M059J (cell line): Measurements from ENCODE around the gene LDLRAD4. TPM values are rescaled to one million over a fixed set of nuclear protein-coding genes. Genes with fewer than 3 reads are reported as not detected.
A peak's percentile ranks its signal among the peaks of the same experiment; 100 is the strongest.

ENCODE experiments used
- DNase-seq: peaks from one replicate; pipeline ENCODE4 v3.0.0-alpha.2; 2012; ENCODE audit warnings: low read depth
- total RNA-seq: library from RNA; depleted of rRNA; stranded (reverse); fragments of >200 nt; shearing (Covaris generic); gene quantifications from 2 replicates; pipeline ENCODE4 v1.2.3, GENCODE V29; 2014

Gene LDLRAD4
- total RNA-seq, 1 experiment from 2014 or later: 1.9 TPM

- no peak for DNase-seq
These were observed 350.2 kb downstream of the LDLRAD4 start for GRCh38 chr18:13568443-13569392.

GRCh38 chr18:13570216-13570615 lies 351.7 kb downstream of the LDLRAD4 start:
- DNase-seq: peak; percentile 5

GRCh38 chr18:13570856-13571495 lies 352.4 kb downstream of the LDLRAD4 start:
- peak; percentile 34 for DNase-seq

GRCh38 chr18:13572148-13572547 lies 353.6 kb downstream of the LDLRAD4 start:
- no peak for DNase-seq

- DNase-seq: no peak
These were observed 354.2 kb downstream of the LDLRAD4 start for GRCh38 chr18:13572721-13573120.

GRCh38 chr18:13573750-13574149 lies 355.2 kb downstream of the LDLRAD4 start:
- DNase-seq: no peak

- no peak for DNase-seq
These were observed 355.8 kb downstream of the LDLRAD4 start for GRCh38 chr18:13574355-13574754.

- no peak for DNase-seq
These were observed 356.2 kb downstream of the LDLRAD4 start for GRCh38 chr18:13574761-13575160.

GRCh38 chr18:13576598-13576997 lies 358.0 kb downstream of the LDLRAD4 start:
- DNase-seq: no peak

- peak; percentile 52 for DNase-seq
These were observed 358.6 kb downstream of the LDLRAD4 start for GRCh38 chr18:13577091-13577697.

GRCh38 chr18:13577781-13578180 lies 359.2 kb downstream of the LDLRAD4 start:
- no peak for DNase-seq

- no peak for DNase-seq
These were observed 359.8 kb downstream of the LDLRAD4 start for GRCh38 chr18:13578400-13578799.

GRCh38 chr18:13579874-13580273 lies 361.3 kb downstream of the LDLRAD4 start:
- DNase-seq: no peak

- no peak for DNase-seq
These were observed 361.8 kb downstream of the LDLRAD4 start for GRCh38 chr18:13580351-13580750.

- DNase-seq: no peak
These were observed 362.4 kb downstream of the LDLRAD4 start for GRCh38 chr18:13580991-13581390.

- DNase-seq: no peak
These were observed 363.1 kb downstream of the LDLRAD4 start for GRCh38 chr18:13581496-13582177.

- no peak for DNase-seq
These were observed 363.7 kb downstream of the LDLRAD4 start for GRCh38 chr18:13582178-13582670.

GRCh38 chr18:13583576-13584550 lies 365.3 kb downstream of the LDLRAD4 start:
- no peak for DNase-seq

GRCh38 chr18:13584825-13585224 lies 366.3 kb downstream of the LDLRAD4 start:
- no peak for DNase-seq

GRCh38 chr18:13585379-13586153 lies 367.0 kb downstream of the LDLRAD4 start:
- DNase-seq: no peak
